WTC11 (cell line): ENCODE measurements around the gene CCSER2.
"Not testable (repeated sequence)": the region's sequence is repeated elsewhere in the genome, so short reads cannot be mapped to it uniquely, and the experiment has no call there.

Experiments used
- CTCF ChIP-seq: fragments of 200-600 bp; IDR thresholded peaks from 2 replicates; pipeline ENCODE4 v1.8.0; 2022; ENCODE audit warnings: antibody characterized with exemption
- SMAD3 ChIP-seq: sonication (generic); formaldehyde crosslinking; IDR thresholded peaks from 2 replicates; pipeline ENCODE4 v1.8.0; 2022; ENCODE audit warnings: missing genetic modification reagents, mild to moderate bottlenecking, borderline replicate concordance

GRCh38 chr10:84323566-84323965, 4.8 kb upstream of the CCSER2 start:
- not testable (repeated sequence) for TF ChIP-seq SMAD3 (CRISPR knock-in tag); CTCF
